ENCODE measurements around the gene CD274. TPM values are rescaled to one million over a fixed set of nuclear protein-coding genes. Genes with fewer than 3 reads are reported as not detected.
"Not testable (repeated sequence)": the region's sequence is repeated elsewhere in the genome, so short reads cannot be mapped to it uniquely, and the experiment has no call there.

CD274 gene
- total and polyA plus RNA-seq, 2 donors (not counting 1 experiment from before 2014, with no cell fraction given): 3.1 to 3.3 TPM

GRCh38 chr9:5455181-5455580 is 4.8 kb downstream of the CD274 start:
- H3K9me3 ChIP-seq (ENCODE audit: control insufficient read depth, insufficient read depth, low read depth, low read length): no peaks in the 10 kb centered on the region
- DNase-seq (ENCODE audit: low read depth in 2 of 2): peak; percentile 37 to 89
- peak overlapping the region; percentile 22 for H2AFZ ChIP-seq (ENCODE audit: low read length)
- no peak for TF ChIP-seq CTCF (conservative IDR thresholded peaks at IDR 0.05 in 1 of 2, IDR thresholded peaks at IDR 0.05 in 1 of 2; ENCODE audit: low read depth in 1 of 2, low read length in 2 of 2)
- no peak for TF ChIP-seq EZH2 (IDR thresholded peaks at IDR 0.05; ENCODE audit: low read length, missing control alignments)
- peak overlapping the region; percentile 75 for H3K4me2 ChIP-seq (ENCODE audit: extremely low read depth, insufficient read depth, low read length)
- no peaks in the 10 kb centered on the region for H4K20me1 ChIP-seq (ENCODE audit: control insufficient read depth, extremely low read depth, insufficient read depth, low read length)
- H3K79me2 ChIP-seq (ENCODE audit: control insufficient read depth, insufficient read depth, low read length): peaks cover 27% of the 10 kb centered on the region
- H3K27ac ChIP-seq (ENCODE audit: insufficient read depth, low read length): peak overlapping the region; percentile 20
- peaks cover 14% of the 10 kb centered on the region for H3K4me1 ChIP-seq (ENCODE audit: control insufficient read depth, extremely low read depth, insufficient read depth, low read length)
- H3K4me3 ChIP-seq (replicated peaks in 1 of 4; ENCODE audit: control extremely low read depth in 1 of 4, insufficient read depth in 1 of 4, low read depth in 3 of 4, low read length in 4 of 4): peak overlapping the region in 2 of 4 experiments; percentile 23 to 25
- H3K27me3 ChIP-seq (ENCODE audit: control insufficient read depth, insufficient read depth, low read length): no peaks in the 10 kb centered on the region
- H3K9ac ChIP-seq (ENCODE audit: insufficient read depth, low read length): no peak overlapping the region
- H3K36me3 ChIP-seq (ENCODE audit: control insufficient read depth, insufficient read depth, low read length): peaks cover 2% of the 10 kb centered on the region

GRCh38 chr9:5459289-5459829 is 9.0 kb downstream of the CD274 start:
- no peaks in the 10 kb centered on the region for H3K9me3 ChIP-seq (ENCODE audit: control insufficient read depth, insufficient read depth, low read depth, low read length)
- H3K27me3 ChIP-seq (ENCODE audit: control insufficient read depth, insufficient read depth, low read length): no peaks in the 10 kb centered on the region
- H3K4me3 ChIP-seq (replicated peaks in 1 of 4; ENCODE audit: control extremely low read depth in 1 of 4, insufficient read depth in 1 of 4, low read depth in 3 of 4, low read length in 4 of 4): no peak overlapping the region
- H3K4me2 ChIP-seq (ENCODE audit: extremely low read depth, insufficient read depth, low read length): no peak overlapping the region
- peaks cover 2% of the 10 kb centered on the region for H3K36me3 ChIP-seq (ENCODE audit: control insufficient read depth, insufficient read depth, low read length)
- H3K4me1 ChIP-seq (ENCODE audit: control insufficient read depth, extremely low read depth, insufficient read depth, low read length): peaks cover 9% of the 10 kb centered on the region
- TF ChIP-seq CTCF (conservative IDR thresholded peaks at IDR 0.05 in 1 of 2, IDR thresholded peaks at IDR 0.05 in 1 of 2; ENCODE audit: low read depth in 1 of 2, low read length in 2 of 2) (no peak), EZH2 (IDR thresholded peaks at IDR 0.05; ENCODE audit: low read length, missing control alignments) (no peak)
- no peak overlapping the region for H3K9ac ChIP-seq (ENCODE audit: insufficient read depth, low read length)
- DNase-seq (ENCODE audit: low read depth in 2 of 2): peak in 1 of 2 donors; percentile 85
- H3K79me2 ChIP-seq (ENCODE audit: control insufficient read depth, insufficient read depth, low read length): peaks cover 3% of the 10 kb centered on the region
- no peaks in the 10 kb centered on the region for H4K20me1 ChIP-seq (ENCODE audit: control insufficient read depth, extremely low read depth, insufficient read depth, low read length)
- no peak overlapping the region for H3K27ac ChIP-seq (ENCODE audit: insufficient read depth, low read length)
- H2AFZ ChIP-seq (ENCODE audit: low read length): no peak overlapping the region

GRCh38 chr9:5460157-5460556 is 9.8 kb downstream of the CD274 start:
- H3K9ac ChIP-seq (ENCODE audit: insufficient read depth, low read length): no peak overlapping the region
- H3K4me3 ChIP-seq (replicated peaks in 1 of 4; ENCODE audit: control extremely low read depth in 1 of 4, insufficient read depth in 1 of 4, low read depth in 3 of 4, low read length in 4 of 4): no peak overlapping the region
- no peak overlapping the region for H3K4me2 ChIP-seq (ENCODE audit: extremely low read depth, insufficient read depth, low read length)
- H3K27ac ChIP-seq (ENCODE audit: insufficient read depth, low read length): no peak overlapping the region
- TF ChIP-seq CTCF (conservative IDR thresholded peaks at IDR 0.05 in 1 of 2, IDR thresholded peaks at IDR 0.05 in 1 of 2; ENCODE audit: low read depth in 1 of 2, low read length in 2 of 2): no peak
- no peaks in the 10 kb centered on the region for H3K9me3 ChIP-seq (ENCODE audit: control insufficient read depth, insufficient read depth, low read depth, low read length)
- no peaks in the 10 kb centered on the region for H3K27me3 ChIP-seq (ENCODE audit: control insufficient read depth, insufficient read depth, low read length)
- H3K36me3 ChIP-seq (ENCODE audit: control insufficient read depth, insufficient read depth, low read length): peaks cover 2% of the 10 kb centered on the region
- H3K4me1 ChIP-seq (ENCODE audit: control insufficient read depth, extremely low read depth, insufficient read depth, low read length): peaks cover 3% of the 10 kb centered on the region
- no peaks in the 10 kb centered on the region for H4K20me1 ChIP-seq (ENCODE audit: control insufficient read depth, extremely low read depth, insufficient read depth, low read length)
- no peak for DNase-seq (ENCODE audit: low read depth in 2 of 2)
- no peak overlapping the region for H2AFZ ChIP-seq (ENCODE audit: low read length)
- H3K79me2 ChIP-seq (ENCODE audit: control insufficient read depth, insufficient read depth, low read length): peaks cover 2% of the 10 kb centered on the region

- H3K27ac ChIP-seq (ENCODE audit: insufficient read depth, low read length); H3K4me1 ChIP-seq (ENCODE audit: control insufficient read depth, extremely low read depth, insufficient read depth, low read length); H3K36me3 ChIP-seq (ENCODE audit: control insufficient read depth, insufficient read depth, low read length); H3K9ac ChIP-seq (ENCODE audit: insufficient read depth, low read length); DNase-seq (ENCODE audit: low read depth in 2 of 2); H3K9me3 ChIP-seq (ENCODE audit: control insufficient read depth, insufficient read depth, low read depth, low read length); H4K20me1 ChIP-seq (ENCODE audit: control insufficient read depth, extremely low read depth, insufficient read depth, low read length); H3K79me2 ChIP-seq (ENCODE audit: control insufficient read depth, insufficient read depth, low read length); H3K27me3 ChIP-seq (ENCODE audit: control insufficient read depth, insufficient read depth, low read length); H2AFZ ChIP-seq (ENCODE audit: low read length); H3K4me2 ChIP-seq (ENCODE audit: extremely low read depth, insufficient read depth, low read length); H3K4me3 ChIP-seq (replicated peaks in 1 of 4; ENCODE audit: control extremely low read depth in 1 of 4, insufficient read depth in 1 of 4, low read depth in 3 of 4, low read length in 4 of 4): not testable (repeated sequence)
Measured at GRCh38 chr9:5464831-5465330, 14.5 kb downstream of the CD274 start.

All from fibroblast of lung (primary cell).